Thymus (tissue), 11 donors: ENCODE data around the gene SSRP1. TPM values are rescaled to one million over a fixed set of nuclear protein-coding genes. Genes with fewer than 3 reads are reported as not detected.

Experiments
- DNase-seq, 9 donors: peaks; one replicate each; pipeline ENCODE4 v3.0.0-alpha.2; 2013; ENCODE audit warnings: low spot score in 9 of 9, low read depth in 6 of 9, missing footprints in 1 of 9
- H3K27ac ChIP-seq, 2 donors: one replicate each; pipeline ENCODE4 v1.5.1; 2013; ENCODE audit warnings: control low read depth in 1 of 2, low read depth in 1 of 2, low read length in 1 of 2, mild to moderate bottlenecking in 1 of 2, moderate library complexity in 1 of 2
- H3K27me3 ChIP-seq, 2 donors: one replicate each; pipeline ENCODE4 v1.5.1; 2013; ENCODE audit warnings: low read length in 1 of 2; ENCODE audit not compliant: control insufficient read depth in 2 of 2, insufficient read depth in 1 of 2
- H3K36me3 ChIP-seq, 2 donors: one replicate each; pipeline ENCODE4 v1.5.1; 2013; ENCODE audit warnings: low read length in 1 of 2, mild to moderate bottlenecking in 1 of 2, moderate library complexity in 1 of 2; ENCODE audit not compliant: control insufficient read depth in 2 of 2, insufficient read depth in 2 of 2
- H3K4me1 ChIP-seq, 2 donors: one replicate each; pipeline ENCODE4 v1.5.1; 2013; ENCODE audit warnings: low read length in 2 of 2; ENCODE audit not compliant: control insufficient read depth in 2 of 2, insufficient read depth in 2 of 2
- H3K4me3 ChIP-seq, 2 donors: one replicate each; pipeline ENCODE4 v1.5.1; 2013; ENCODE audit warnings: low read length in 2 of 2, control low read depth in 1 of 2, mild to moderate bottlenecking in 1 of 2
- H3K9me3 ChIP-seq, 2 donors: one replicate each; pipeline ENCODE4 v1.5.1; 2013; ENCODE audit warnings: low read length in 1 of 2, mild to moderate bottlenecking in 1 of 2; ENCODE audit not compliant: control insufficient read depth in 2 of 2, insufficient read depth in 1 of 2
- WGBS: extraction: QIAGEN DNeasy Blood & Tissue Kit; methylation state at CpG from one replicate; pipeline ENCODE4 v1.1.7; 2013; 5-methylcytosine and 5-hydroxymethylcytosine counted together
- polyA plus RNA-seq: library from polyadenylated mRNA; stranded (reverse); fragments of 200-250 nt; gene quantifications from one replicate; pipeline ENCODE4 v1.2.3, GENCODE V29; 2013
- total RNA-seq: library from RNA; stranded (reverse); fragments of 120-200 nt; gene quantifications from one replicate; pipeline ENCODE4 v1.2.4, GENCODE V29; 2013
- donor health status: healthy.

The SSRP1 gene
- total and polyA plus RNA-seq, 2 donors = 48.8 to 110 TPM

GRCh38 chr11:57277845-57278720 lies 57.6 kb downstream of the SSRP1 start:
- H3K4me1 ChIP-seq = peaks cover 0 to 5% of the 10 kb centered on the region in 2 donors
- H3K4me3 ChIP-seq = no peak overlapping the region
- WGBS = 11% methylated on average over 14 of the region's 14 CpGs
- H3K27me3 ChIP-seq = peaks cover 0 to 11% of the 10 kb centered on the region in 2 donors
- DNase-seq = peak in 3 of 9 donors; percentile 11 to 33 (median 21)
- H3K9me3 ChIP-seq = no peaks in the 10 kb centered on the region
- peak overlapping the region in 1 of 2 donors; percentile 47 for H3K27ac ChIP-seq
- H3K36me3 ChIP-seq = no peaks in the 10 kb centered on the region

DNA sequence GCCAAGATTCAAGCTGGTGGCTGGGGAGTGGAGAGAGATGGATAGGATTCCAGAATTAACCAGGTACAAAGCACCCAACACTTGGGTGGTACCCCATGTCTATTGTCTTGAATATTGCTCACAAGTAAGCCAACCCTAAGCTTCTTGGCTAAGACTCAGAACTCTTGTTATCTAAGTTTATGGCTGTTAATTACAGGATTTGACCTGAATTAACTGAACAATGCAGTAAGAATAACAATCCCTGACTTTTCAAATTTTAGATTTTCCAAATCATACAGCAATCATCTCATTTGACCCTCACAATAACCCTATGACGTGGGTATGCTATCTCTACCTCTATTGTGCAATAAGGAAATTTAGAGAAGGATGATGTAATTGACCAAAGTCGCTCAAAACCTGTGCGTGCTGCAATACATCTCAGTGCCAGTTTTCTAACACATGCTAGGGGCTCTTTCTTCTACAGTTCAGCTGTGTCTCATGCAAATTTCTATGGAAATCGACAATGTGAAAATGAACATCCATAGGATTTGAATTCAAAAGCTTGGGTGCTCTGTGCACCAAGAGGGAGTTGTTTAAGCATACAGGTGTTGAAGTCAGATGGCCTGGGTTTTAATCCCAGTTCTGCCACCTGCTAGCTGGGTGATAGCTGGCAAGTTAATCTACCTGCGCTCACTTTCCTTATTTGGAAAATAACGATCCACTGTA lies 58.6 kb downstream of the SSRP1 start:
- WGBS = 84% methylated on average over 6 of the region's 6 CpGs
- no peaks in the 10 kb centered on the region for H3K36me3 ChIP-seq
- DNase-seq = no peak
- H3K4me3 ChIP-seq = no peak overlapping the region
- H3K4me1 ChIP-seq = peaks cover 0 to 5% of the 10 kb centered on the region in 2 donors
- H3K27ac ChIP-seq = no peak overlapping the region
- H3K9me3 ChIP-seq = no peaks in the 10 kb centered on the region
- H3K27me3 ChIP-seq = peaks cover 0 to 11% of the 10 kb centered on the region in 2 donors

- Histone ChIP-seq H3K36me3 (no peaks in the 10 kb centered on the region), H3K27me3 (peaks cover 0 to 11% of the 10 kb centered on the region in 2 donors), H3K27ac (no peak overlapping the region), H3K4me1 (peaks cover 0 to 5% of the 10 kb centered on the region in 2 donors), H3K4me3 (no peak overlapping the region), H3K9me3 (no peaks in the 10 kb centered on the region)
- DNase-seq = no peak
- WGBS = 85% methylated on average over 3 of the region's 3 CpGs
Observed at GRCh38 chr11:57276169-57276970, 59.3 kb downstream of the SSRP1 start.

Other genes starting within 250 kb of the SSRP1 start
- 2.0 TPM for gene LRRC55, start 153.9 kb downstream of the SSRP1 start, total RNA-seq
- gene LRRC55, start 153.9 kb downstream of the SSRP1 start, polyA plus RNA-seq = 0.25 TPM
- gene APLNR, start 98.6 kb downstream of the SSRP1 start, total RNA-seq = 8.7 TPM
- gene APLNR, start 98.6 kb downstream of the SSRP1 start, polyA plus RNA-seq = 1.2 TPM
- 22.8 TPM for gene TNKS1BP1, start 10.9 kb downstream of the SSRP1 start, total RNA-seq
- gene TNKS1BP1, start 10.9 kb downstream of the SSRP1 start, polyA plus RNA-seq = 237 TPM
- 0.76 TPM for gene P2RX3, start 2.5 kb upstream of the SSRP1 start, total RNA-seq
- 0.02 TPM for gene P2RX3, start 2.5 kb upstream of the SSRP1 start, polyA plus RNA-seq
- 83.9 TPM for gene PRG3, start 45.3 kb upstream of the SSRP1 start, total RNA-seq
- 2.5 TPM for gene PRG3, start 45.3 kb upstream of the SSRP1 start, polyA plus RNA-seq
- gene PRG2, start 54.8 kb upstream of the SSRP1 start, total RNA-seq = 212 TPM
- gene PRG2, start 54.8 kb upstream of the SSRP1 start, polyA plus RNA-seq = 14.6 TPM
- 17.8 TPM for gene SLC43A3, start 91.2 kb upstream of the SSRP1 start, total RNA-seq
- 28.7 TPM for gene SLC43A3, start 91.2 kb upstream of the SSRP1 start, polyA plus RNA-seq
- gene RTN4RL2, start 124.6 kb upstream of the SSRP1 start, total RNA-seq = 0.42 TPM
- gene RTN4RL2, start 124.6 kb upstream of the SSRP1 start, polyA plus RNA-seq = 1.4 TPM
- 2.3 TPM for gene SLC43A1, start 179.8 kb upstream of the SSRP1 start, total RNA-seq
- gene SLC43A1, start 179.8 kb upstream of the SSRP1 start, polyA plus RNA-seq = 5.1 TPM
- 46.3 TPM for gene TIMM10, start 194.9 kb upstream of the SSRP1 start, total RNA-seq
- 49.3 TPM for gene TIMM10, start 194.9 kb upstream of the SSRP1 start, polyA plus RNA-seq
- gene SMTNL1, start 201.7 kb upstream of the SSRP1 start, total RNA-seq = 0.05 TPM
- gene SMTNL1, start 201.7 kb upstream of the SSRP1 start, polyA plus RNA-seq = 0.05 TPM
- gene UBE2L6, start 231.8 kb upstream of the SSRP1 start, total RNA-seq = 119 TPM
- gene UBE2L6, start 231.8 kb upstream of the SSRP1 start, polyA plus RNA-seq = 98.7 TPM